GM21576 (cell line): ENCODE measurements around the gene EVI5L.

Experiments used
- ATAC-seq: cut with Tn5 transposase; IDR thresholded peaks from one replicate; pipeline ENCODE4 v1.9.1; 2021; ENCODE audit warnings: mild to moderate bottlenecking, moderate library complexity; ENCODE audit not compliant: unreplicated experiment

The EVI5L gene

GRCh38 chr19:7910321-7911161, 80.5 kb downstream of the EVI5L start:
- ATAC-seq: no peak

GRCh38 chr19:7911508-7912143, 81.6 kb downstream of the EVI5L start:
- ATAC-seq: no peak

GRCh38 chr19:7912144-7912696, 82.2 kb downstream of the EVI5L start:
- ATAC-seq: no peak

GRCh38 chr19:7912697-7913564, 82.9 kb downstream of the EVI5L start:
- no peak for ATAC-seq

- ATAC-seq: no peak
Measured at GRCh38 chr19:7913652-7914051, 83.6 kb downstream of the EVI5L start.

- ATAC-seq: no peak
Measured at GRCh38 chr19:7914099-7914498, 84.1 kb downstream of the EVI5L start.
